Measurements from ENCODE around the gene ADAM17.

Gene ADAM17

DNA sequence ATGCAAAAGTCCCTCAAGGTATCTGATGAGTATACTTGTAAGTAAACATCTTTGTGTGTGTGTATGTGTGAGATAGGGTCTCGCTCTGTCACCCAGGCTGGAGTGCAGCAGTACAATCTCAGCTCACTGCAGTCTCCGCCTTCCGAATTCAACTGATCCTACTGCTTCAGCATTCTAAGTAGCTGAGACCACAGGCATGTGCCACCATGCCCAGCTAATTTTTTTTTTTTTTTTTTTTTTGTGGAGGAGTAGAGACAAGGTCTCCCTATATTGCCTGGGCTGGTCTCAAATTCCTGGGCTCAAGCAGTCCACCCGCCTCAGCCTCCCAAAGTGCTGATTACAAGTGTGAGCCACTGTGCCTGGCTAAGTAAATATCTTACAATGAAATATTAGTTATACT lies 23.2 kb downstream of the ADAM17 start:
- H3K4me2 ChIP-seq (ENCODE audit: low read length) = no peak overlapping the region
- TF ChIP-seq, protein P1, sequence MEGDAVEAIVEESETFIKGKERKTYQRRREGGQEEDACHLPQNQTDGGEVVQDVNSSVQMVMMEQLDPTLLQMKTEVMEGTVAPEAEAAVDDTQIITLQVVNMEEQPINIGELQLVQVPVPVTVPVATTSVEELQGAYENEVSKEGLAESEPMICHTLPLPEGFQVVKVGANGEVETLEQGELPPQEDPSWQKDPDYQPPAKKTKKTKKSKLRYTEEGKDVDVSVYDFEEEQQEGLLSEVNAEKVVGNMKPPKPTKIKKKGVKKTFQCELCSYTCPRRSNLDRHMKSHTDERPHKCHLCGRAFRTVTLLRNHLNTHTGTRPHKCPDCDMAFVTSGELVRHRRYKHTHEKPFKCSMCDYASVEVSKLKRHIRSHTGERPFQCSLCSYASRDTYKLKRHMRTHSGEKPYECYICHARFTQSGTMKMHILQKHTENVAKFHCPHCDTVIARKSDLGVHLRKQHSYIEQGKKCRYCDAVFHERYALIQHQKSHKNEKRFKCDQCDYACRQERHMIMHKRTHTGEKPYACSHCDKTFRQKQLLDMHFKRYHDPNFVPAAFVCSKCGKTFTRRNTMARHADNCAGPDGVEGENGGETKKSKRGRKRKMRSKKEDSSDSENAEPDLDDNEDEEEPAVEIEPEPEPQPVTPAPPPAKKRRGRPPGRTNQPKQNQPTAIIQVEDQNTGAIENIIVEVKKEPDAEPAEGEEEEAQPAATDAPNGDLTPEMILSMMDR (IDR thresholded peaks at IDR 0.05) = no peak
- H3K27me3 ChIP-seq (ENCODE audit: control insufficient read depth, insufficient read depth, low read length) = no peaks in the 10 kb centered on the region
- H3K36me3 ChIP-seq (ENCODE audit: control insufficient read depth, insufficient read depth, low read length) = no peaks in the 10 kb centered on the region
- no peaks in the 10 kb centered on the region for H3K79me2 ChIP-seq
- no peaks in the 10 kb centered on the region for H3K4me1 ChIP-seq
- H3K9ac ChIP-seq = no peak overlapping the region
- H3K9me3 ChIP-seq (ENCODE audit: control insufficient read depth, low read length) = no peaks in the 10 kb centered on the region
- no peak overlapping the region for H3K27ac ChIP-seq
- H2AFZ ChIP-seq = no peak overlapping the region
- H3K4me3 ChIP-seq (ENCODE audit: low read depth, low read length) = no peak overlapping the region

DNA sequence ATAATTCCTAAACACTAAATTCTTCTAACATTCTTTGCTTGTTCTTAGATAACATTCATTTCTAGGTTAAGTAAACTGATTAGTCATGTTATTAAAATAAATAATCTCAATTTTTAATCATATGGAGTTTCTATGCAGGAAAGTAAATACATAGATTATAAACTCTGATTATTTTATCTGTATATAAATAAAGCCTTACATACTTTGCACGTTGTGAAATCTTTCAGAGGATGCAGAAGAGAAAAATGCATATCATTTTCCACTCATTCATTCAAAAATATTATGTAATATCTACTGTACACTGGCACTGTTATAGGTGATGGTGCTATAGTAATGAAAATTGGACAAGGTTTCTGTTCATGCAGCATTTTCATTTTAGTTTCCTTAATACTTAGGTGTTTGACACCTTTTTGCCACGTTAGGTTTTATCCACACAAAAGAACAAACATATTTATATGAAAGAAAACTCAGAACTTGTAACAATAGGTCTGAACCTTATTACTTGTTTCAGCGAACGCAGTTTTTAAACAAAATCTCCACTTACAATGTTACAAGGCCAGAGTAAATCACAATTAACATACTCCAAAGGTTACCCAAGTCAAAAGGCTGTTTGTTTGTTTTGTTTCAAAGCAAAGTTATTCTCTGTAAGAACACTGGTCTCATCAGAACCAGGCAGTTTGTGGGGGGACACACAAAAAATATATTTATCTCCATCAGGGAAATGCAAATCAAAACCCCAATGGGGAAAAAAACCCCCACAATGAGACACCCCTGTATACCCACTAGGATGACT lies 27.4 kb downstream of the ADAM17 start:
- H3K36me3 ChIP-seq (ENCODE audit: control insufficient read depth, insufficient read depth, low read length) = no peaks in the 10 kb centered on the region

DNA sequence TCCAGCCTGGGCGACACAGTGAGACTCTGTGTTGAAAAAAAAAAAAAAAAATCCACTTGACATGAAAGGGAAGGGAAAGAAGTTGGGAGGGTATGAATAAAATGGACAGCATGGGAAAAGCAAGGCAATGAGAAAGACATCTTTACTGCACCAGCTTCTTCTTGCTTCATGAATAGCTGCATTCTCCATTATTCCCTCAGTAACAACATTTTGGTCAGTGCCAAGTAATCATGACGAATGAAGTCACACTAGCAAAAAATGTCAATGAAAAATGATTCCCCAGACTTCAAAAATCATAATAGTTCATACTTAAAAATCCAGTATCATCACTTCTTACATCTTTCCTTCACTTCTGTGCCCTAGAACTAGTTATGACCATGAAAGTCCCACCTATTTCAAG lies 30.4 kb downstream of the ADAM17 start:
- no peaks in the 10 kb centered on the region for H3K4me1 ChIP-seq
- no peak overlapping the region for H3K27ac ChIP-seq
- no peak overlapping the region for H3K4me3 ChIP-seq (ENCODE audit: low read depth, low read length)
- no peaks in the 10 kb centered on the region for H3K36me3 ChIP-seq (ENCODE audit: control insufficient read depth, insufficient read depth, low read length)
- no peaks in the 10 kb centered on the region for H3K27me3 ChIP-seq (ENCODE audit: control insufficient read depth, insufficient read depth, low read length)
- H3K4me2 ChIP-seq (ENCODE audit: low read length) = no peak overlapping the region
- H2AFZ ChIP-seq = no peak overlapping the region
- H3K9me3 ChIP-seq (ENCODE audit: control insufficient read depth, low read length) = no peaks in the 10 kb centered on the region
- H3K9ac ChIP-seq = no peak overlapping the region
- no peaks in the 10 kb centered on the region for H3K79me2 ChIP-seq
- TF ChIP-seq, protein P1 (IDR thresholded peaks at IDR 0.05) = no peak

More for the DNA sequence above, 27.4 kb downstream of the ADAM17 start:
- H3K9me3 ChIP-seq (ENCODE audit: control insufficient read depth, low read length) = no peaks in the 10 kb centered on the region
- no peaks in the 10 kb centered on the region for H3K79me2 ChIP-seq
- H3K27me3 ChIP-seq (ENCODE audit: control insufficient read depth, insufficient read depth, low read length) = no peaks in the 10 kb centered on the region
- no peak overlapping the region for H3K9ac ChIP-seq
- H3K4me2 ChIP-seq (ENCODE audit: low read length) = no peak overlapping the region
- H3K4me3 ChIP-seq (ENCODE audit: low read depth, low read length) = no peak overlapping the region
- H3K4me1 ChIP-seq = no peaks in the 10 kb centered on the region
- H3K27ac ChIP-seq = no peak overlapping the region
- no peak overlapping the region for H2AFZ ChIP-seq
- TF ChIP-seq, protein P1 (IDR thresholded peaks at IDR 0.05) = no peak

DNA sequence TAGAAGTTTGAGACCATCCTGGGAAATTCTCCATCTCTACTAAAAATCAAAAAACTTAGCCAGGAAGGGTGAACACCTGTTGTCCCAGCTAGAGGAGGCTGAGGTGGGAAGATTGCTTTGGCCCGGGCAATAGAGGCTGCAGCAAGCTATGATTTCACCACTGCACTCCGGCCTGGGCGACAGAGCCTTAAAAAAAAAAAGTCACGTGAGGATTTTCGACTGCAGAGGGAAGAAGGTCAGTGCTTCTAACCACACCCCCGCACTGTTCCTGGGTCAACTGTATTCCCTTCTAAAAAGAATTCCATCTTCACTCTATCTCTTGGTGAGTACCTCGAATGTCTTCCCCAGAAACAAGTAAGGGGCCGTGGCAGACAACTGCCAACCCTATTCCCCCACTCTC lies 31.3 kb downstream of the ADAM17 start:
- Histone ChIP-seq H3K9me3 (ENCODE audit: control insufficient read depth, low read length) (no peaks in the 10 kb centered on the region), H3K27ac (no peak overlapping the region), H3K36me3 (ENCODE audit: control insufficient read depth, insufficient read depth, low read length) (no peaks in the 10 kb centered on the region)

More for the DNA sequence above, 31.3 kb downstream of the ADAM17 start:
- Histone ChIP-seq H3K27me3 (ENCODE audit: control insufficient read depth, insufficient read depth, low read length) (no peaks in the 10 kb centered on the region), H3K79me2 (no peaks in the 10 kb centered on the region), H3K9ac (no peak overlapping the region), H3K4me1 (no peaks in the 10 kb centered on the region), H3K4me2 (ENCODE audit: low read length) (no peak overlapping the region), H3K4me3 (ENCODE audit: low read depth, low read length) (no peak overlapping the region), H2AFZ (no peak overlapping the region)
- TF ChIP-seq, protein P1 (IDR thresholded peaks at IDR 0.05) = no peak
